HL-60 (cell line): ENCODE results near the gene RNASE1.

Source experiments
- POLR2AphosphoS5 ChIP-seq: IDR thresholded peaks from 2 replicates; pipeline ENCODE4 v1.6.1; 2012; ENCODE audit warnings: low read depth
- SPI1 ChIP-seq: IDR thresholded peaks from 2 replicates; pipeline ENCODE4 v1.6.1; 2012; ENCODE audit warnings: low read depth, mild to moderate bottlenecking, borderline replicate concordance
- TF ChIP-seq, protein P1 (sequence below): IDR thresholded peaks from one replicate; pipeline ENCODE4 v1.5.1; 2011; ENCODE audit warnings: low read length, control low read depth, inconsistent platforms; ENCODE audit not compliant: insufficient read depth
- TF ChIP-seq, protein P2 (sequence below): IDR thresholded peaks from 2 replicates; pipeline ENCODE4 v1.6.1; 2012; ENCODE audit warnings: low read depth; ENCODE audit not compliant: insufficient replicate concordance

DNA sequence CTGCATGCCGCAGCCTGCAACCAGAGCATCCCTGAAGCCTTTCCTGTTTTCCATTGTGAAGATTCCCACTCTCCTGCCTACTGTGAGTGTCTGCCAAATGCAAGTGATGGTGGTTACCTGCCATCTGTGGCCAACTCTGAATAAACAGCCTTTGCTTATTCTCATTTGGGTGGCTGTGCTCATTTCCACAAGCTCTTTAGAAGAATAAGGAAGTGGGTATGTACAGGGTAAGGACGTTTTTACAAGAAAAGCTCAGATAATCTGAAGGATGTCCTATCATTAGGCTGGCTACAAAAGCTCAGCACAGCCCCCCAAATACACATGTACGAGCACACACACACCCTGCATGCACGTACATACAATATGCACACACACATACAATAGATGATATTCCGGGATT is 7.3 kb upstream of the RNASE1 start:
- TF ChIP-seq, protein P1, sequence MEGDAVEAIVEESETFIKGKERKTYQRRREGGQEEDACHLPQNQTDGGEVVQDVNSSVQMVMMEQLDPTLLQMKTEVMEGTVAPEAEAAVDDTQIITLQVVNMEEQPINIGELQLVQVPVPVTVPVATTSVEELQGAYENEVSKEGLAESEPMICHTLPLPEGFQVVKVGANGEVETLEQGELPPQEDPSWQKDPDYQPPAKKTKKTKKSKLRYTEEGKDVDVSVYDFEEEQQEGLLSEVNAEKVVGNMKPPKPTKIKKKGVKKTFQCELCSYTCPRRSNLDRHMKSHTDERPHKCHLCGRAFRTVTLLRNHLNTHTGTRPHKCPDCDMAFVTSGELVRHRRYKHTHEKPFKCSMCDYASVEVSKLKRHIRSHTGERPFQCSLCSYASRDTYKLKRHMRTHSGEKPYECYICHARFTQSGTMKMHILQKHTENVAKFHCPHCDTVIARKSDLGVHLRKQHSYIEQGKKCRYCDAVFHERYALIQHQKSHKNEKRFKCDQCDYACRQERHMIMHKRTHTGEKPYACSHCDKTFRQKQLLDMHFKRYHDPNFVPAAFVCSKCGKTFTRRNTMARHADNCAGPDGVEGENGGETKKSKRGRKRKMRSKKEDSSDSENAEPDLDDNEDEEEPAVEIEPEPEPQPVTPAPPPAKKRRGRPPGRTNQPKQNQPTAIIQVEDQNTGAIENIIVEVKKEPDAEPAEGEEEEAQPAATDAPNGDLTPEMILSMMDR, result no peak
- no peak for TF ChIP-seq POLR2AphosphoS5
- TF ChIP-seq, protein P2, sequence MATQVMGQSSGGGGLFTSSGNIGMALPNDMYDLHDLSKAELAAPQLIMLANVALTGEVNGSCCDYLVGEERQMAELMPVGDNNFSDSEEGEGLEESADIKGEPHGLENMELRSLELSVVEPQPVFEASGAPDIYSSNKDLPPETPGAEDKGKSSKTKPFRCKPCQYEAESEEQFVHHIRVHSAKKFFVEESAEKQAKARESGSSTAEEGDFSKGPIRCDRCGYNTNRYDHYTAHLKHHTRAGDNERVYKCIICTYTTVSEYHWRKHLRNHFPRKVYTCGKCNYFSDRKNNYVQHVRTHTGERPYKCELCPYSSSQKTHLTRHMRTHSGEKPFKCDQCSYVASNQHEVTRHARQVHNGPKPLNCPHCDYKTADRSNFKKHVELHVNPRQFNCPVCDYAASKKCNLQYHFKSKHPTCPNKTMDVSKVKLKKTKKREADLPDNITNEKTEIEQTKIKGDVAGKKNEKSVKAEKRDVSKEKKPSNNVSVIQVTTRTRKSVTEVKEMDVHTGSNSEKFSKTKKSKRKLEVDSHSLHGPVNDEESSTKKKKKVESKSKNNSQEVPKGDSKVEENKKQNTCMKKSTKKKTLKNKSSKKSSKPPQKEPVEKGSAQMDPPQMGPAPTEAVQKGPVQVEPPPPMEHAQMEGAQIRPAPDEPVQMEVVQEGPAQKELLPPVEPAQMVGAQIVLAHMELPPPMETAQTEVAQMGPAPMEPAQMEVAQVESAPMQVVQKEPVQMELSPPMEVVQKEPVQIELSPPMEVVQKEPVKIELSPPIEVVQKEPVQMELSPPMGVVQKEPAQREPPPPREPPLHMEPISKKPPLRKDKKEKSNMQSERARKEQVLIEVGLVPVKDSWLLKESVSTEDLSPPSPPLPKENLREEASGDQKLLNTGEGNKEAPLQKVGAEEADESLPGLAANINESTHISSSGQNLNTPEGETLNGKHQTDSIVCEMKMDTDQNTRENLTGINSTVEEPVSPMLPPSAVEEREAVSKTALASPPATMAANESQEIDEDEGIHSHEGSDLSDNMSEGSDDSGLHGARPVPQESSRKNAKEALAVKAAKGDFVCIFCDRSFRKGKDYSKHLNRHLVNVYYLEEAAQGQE, result no peak
- TF ChIP-seq SPI1, result peak; percentile 83
